ENCODE measurements around the gene MCTP2. TPM values are rescaled to one million over a fixed set of nuclear protein-coding genes. Genes with fewer than 3 reads are reported as not detected.
A peak's percentile ranks its signal among the peaks of the same experiment; 100 is the strongest.
"Not testable (repeated sequence)": the region's sequence is repeated elsewhere in the genome, so short reads cannot be mapped to it uniquely, and the experiment has no call there.

The MCTP2 gene
- total RNA-seq, 1 donor from 2014 or later = 12.8 TPM

- Mint-ChIP-seq H3K27ac (peak overlapping the region; percentile 80), H3K36me3 (peaks cover 3% of the 10 kb centered on the region), H3K9me3 (peaks cover 6% of the 10 kb centered on the region), H3K4me1 (peaks cover 65% of the 10 kb centered on the region), H3K4me3 (no peak overlapping the region), H3K27me3 (ENCODE audit: low read depth) (no peaks in the 10 kb centered on the region)
- no peak for TF ChIP-seq CTCF (IDR thresholded peaks at IDR 0.05; ENCODE audit: unreplicated experiment)
- no peak for DNase-seq (ENCODE audit: low spot score in 2 of 2, unreplicated experiment in 2 of 2)
Observed at GRCh38 chr15:94480289-94480834, 249.0 kb downstream of the MCTP2 start.

GRCh38 chr15:94485148-94485719 is 253.9 kb downstream of the MCTP2 start:
- TF ChIP-seq CTCF (IDR thresholded peaks at IDR 0.05; ENCODE audit: unreplicated experiment) = no peak
- DNase-seq (ENCODE audit: low spot score in 2 of 2, unreplicated experiment in 2 of 2) = no peak
- peaks cover 9% of the 10 kb centered on the region for H3K9me3 Mint-ChIP-seq
- no peak overlapping the region for H3K4me3 Mint-ChIP-seq
- peaks cover 3% of the 10 kb centered on the region for H3K36me3 Mint-ChIP-seq
- H3K27me3 Mint-ChIP-seq (ENCODE audit: low read depth) = no peaks in the 10 kb centered on the region
- H3K4me1 Mint-ChIP-seq = peaks cover 37% of the 10 kb centered on the region
- no peak overlapping the region for H3K27ac Mint-ChIP-seq

GRCh38 chr15:94487635-94488034 is 256.3 kb downstream of the MCTP2 start:
- no peak overlapping the region for H3K4me3 Mint-ChIP-seq
- no peaks in the 10 kb centered on the region for H3K27me3 Mint-ChIP-seq (ENCODE audit: low read depth)
- H3K27ac Mint-ChIP-seq = peak overlapping the region; percentile 40
- DNase-seq (ENCODE audit: low spot score in 2 of 2, unreplicated experiment in 2 of 2) = no peak
- peaks cover 3% of the 10 kb centered on the region for H3K36me3 Mint-ChIP-seq
- peaks cover 15% of the 10 kb centered on the region for H3K9me3 Mint-ChIP-seq
- peaks cover 15% of the 10 kb centered on the region for H3K4me1 Mint-ChIP-seq
- no peak for TF ChIP-seq CTCF (IDR thresholded peaks at IDR 0.05; ENCODE audit: unreplicated experiment)

- peaks cover 23% of the 10 kb centered on the region for H3K9me3 Mint-ChIP-seq
- peaks cover 1% of the 10 kb centered on the region for H3K36me3 Mint-ChIP-seq
Observed at GRCh38 chr15:94493176-94493575, 261.8 kb downstream of the MCTP2 start.

GRCh38 chr15:94493586-94493985 is 262.2 kb downstream of the MCTP2 start:
- not testable (repeated sequence) for H3K27ac Mint-ChIP-seq

More at GRCh38 chr15:94493176-94493575, 261.8 kb downstream of the MCTP2 start:
- Mint-ChIP-seq H3K27ac (no peak overlapping the region), H3K27me3 (ENCODE audit: low read depth) (no peaks in the 10 kb centered on the region), H3K4me1 (peaks cover 10% of the 10 kb centered on the region), H3K4me3 (no peak overlapping the region)
- no peak for DNase-seq (ENCODE audit: low spot score in 2 of 2, unreplicated experiment in 2 of 2)
- TF ChIP-seq CTCF (IDR thresholded peaks at IDR 0.05; ENCODE audit: unreplicated experiment) = no peak

GRCh38 chr15:94494732-94495131 is 263.4 kb downstream of the MCTP2 start:
- Mint-ChIP-seq H3K9me3 (peaks cover 30% of the 10 kb centered on the region), H3K4me1 (peaks cover 10% of the 10 kb centered on the region), H3K36me3 (peaks cover 3% of the 10 kb centered on the region), H3K4me3 (no peak overlapping the region), H3K27me3 (ENCODE audit: low read depth) (no peaks in the 10 kb centered on the region), H3K27ac (no peak overlapping the region)
- no peak for DNase-seq (ENCODE audit: low spot score in 2 of 2, unreplicated experiment in 2 of 2)
- TF ChIP-seq CTCF (IDR thresholded peaks at IDR 0.05; ENCODE audit: unreplicated experiment) = no peak

More at GRCh38 chr15:94493586-94493985, 262.2 kb downstream of the MCTP2 start:
- not testable (repeated sequence) for H3K27me3 Mint-ChIP-seq (ENCODE audit: low read depth); DNase-seq (ENCODE audit: low spot score in 2 of 2, unreplicated experiment in 2 of 2); H3K36me3 Mint-ChIP-seq; H3K4me3 Mint-ChIP-seq
- peaks cover 25% of the 10 kb centered on the region for H3K9me3 Mint-ChIP-seq
- H3K4me1 Mint-ChIP-seq = peaks cover 10% of the 10 kb centered on the region

All from mesothelial cell of epicardium (in vitro differentiated cells).